Measurements from ENCODE around the gene NOTUM. TPM values are rescaled to one million over a fixed set of nuclear protein-coding genes. Genes with fewer than 3 reads are reported as not detected.
A peak's percentile ranks its signal among the peaks of the same experiment; 100 is the strongest.

NOTUM gene
- total and polyA plus RNA-seq, 2 of the 4 experiments (the other 2 are of a cell fraction): 0.05 TPM; not detected in 1

- TF ChIP-seq POLR2A (IDR thresholded peaks at IDR 0.05; ENCODE audit: low read depth, low read length) (peak; percentile 77), RCOR1 (IDR thresholded peaks at IDR 0.05; ENCODE audit: insufficient replicate concordance, low read length) (no peak)
- TF ChIP-seq, protein P1, sequence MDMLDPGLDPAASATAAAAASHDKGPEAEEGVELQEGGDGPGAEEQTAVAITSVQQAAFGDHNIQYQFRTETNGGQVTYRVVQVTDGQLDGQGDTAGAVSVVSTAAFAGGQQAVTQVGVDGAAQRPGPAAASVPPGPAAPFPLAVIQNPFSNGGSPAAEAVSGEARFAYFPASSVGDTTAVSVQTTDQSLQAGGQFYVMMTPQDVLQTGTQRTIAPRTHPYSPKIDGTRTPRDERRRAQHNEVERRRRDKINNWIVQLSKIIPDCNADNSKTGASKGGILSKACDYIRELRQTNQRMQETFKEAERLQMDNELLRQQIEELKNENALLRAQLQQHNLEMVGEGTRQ (IDR thresholded peaks at IDR 0.05; ENCODE audit: low read depth, low read length): peak; percentile 24; the same call in 1 of the 2 replicates
- intact Hi-C loops (cut with micrococcal nuclease): no loop called here
- Histone ChIP-seq H3K56ac (ENCODE audit: extremely low read depth, insufficient read depth, low read length) (no peak overlapping the region), H2AK9ac (replicated peaks; ENCODE audit: low read depth, low read length, poor library complexity) (peak overlapping the region; percentile 83), H2AFZ (replicated peaks; ENCODE audit: low read length, poor library complexity) (no peak overlapping the region), H2BK120ac (ENCODE audit: low read depth, low read length) (no peak overlapping the region), H3K4me2 (ENCODE audit: low read depth, low read length) (peak overlapping the region; percentile 95), H4K5ac (ENCODE audit: low read depth, low read length) (no peak overlapping the region), H4K91ac (ENCODE audit: insufficient read depth, low read depth, low read length) (no peak overlapping the region), H3K14ac (replicated peaks; ENCODE audit: low read depth, low read length) (peak overlapping the region; percentile 13; the same call in 1 of the 2 replicates), H3K27ac (ENCODE audit: insufficient read depth, low read length) (no peak overlapping the region), H3K18ac (ENCODE audit: low read depth, low read length) (no peak overlapping the region), H4K8ac (ENCODE audit: low read depth in 2 of 2, low read length in 2 of 2) (no peak overlapping the region), H3K23ac (ENCODE audit: low read depth, low read length) (peak overlapping the region; percentile 86; the same call in 1 of the 2 replicates), H3K79me1 (ENCODE audit: low read depth in 1 of 2, low read length in 2 of 2) (peaks cover 18 to 71% of the 10 kb centered on the region in 2 experiments), H3K4me1 (ENCODE audit: control insufficient read depth, insufficient read depth, low read length) (peaks cover 11% of the 10 kb centered on the region), H4K20me1 (ENCODE audit: insufficient read depth, low read length) (peaks cover 68% of the 10 kb centered on the region), H2BK15ac (ENCODE audit: low read depth, low read length) (no peak overlapping the region), H3K9me3 (ENCODE audit: control insufficient read depth, insufficient read depth, low read length) (no peaks in the 10 kb centered on the region), H3K9me1 (ENCODE audit: insufficient read depth, low read length) (peaks cover 16% of the 10 kb centered on the region), H3K36me3 (ENCODE audit: control insufficient read depth, insufficient read depth, low read length) (peaks cover 62% of the 10 kb centered on the region), H3K4ac (ENCODE audit: low read depth, low read length) (0 out of 2 replicates have a peak overlapping the region, but pooled peaks have one; percentile 22), H2AK5ac (ENCODE audit: low read depth, low read length) (peak overlapping the region; percentile 56; the same call in 1 of the 2 replicates), H3K9ac (ENCODE audit: low read depth, low read length) (0 out of 2 replicates have a peak overlapping the region, but pooled peaks have one; percentile 86), H2BK20ac (ENCODE audit: low read depth, low read length) (no peak overlapping the region), H3K4me3 (ENCODE audit: insufficient read depth, low read depth, low read length) (peak overlapping the region; percentile 98; the same call in 1 of the 2 replicates), H2BK5ac (ENCODE audit: low read depth, low read length, poor library complexity, severe bottlenecking) (no peak overlapping the region), H3K27me3 (ENCODE audit: control insufficient read depth, insufficient read depth, low read length) (no peaks in the 10 kb centered on the region)
- peak; percentile 72 for DNase-seq
- BruUV-seq (replicated peaks): no TSS peak
- WGBS, 2 experiments (ENCODE audit: extremely low coverage in 2 of 2, insufficient read length in 1 of 2): 80% methylated on average over 7 of the region's 21 CpGs; no CpG with 5 or more reads in 1 of the 2 experiments
- peak; percentile 33 for ATAC-seq (ENCODE audit: low read depth)
- CTCF ChIA-PET: no interaction called here
- POLR2A ChIA-PET (ENCODE audit: unreplicated experiment): no interaction called here
- dilution Hi-C loops (cut with HindIII; ENCODE audit: low sequenced_read_pairs, unreplicated experiment): no loop called here
- in situ Hi-C loops (cut with MboI; ENCODE audit: low sequenced_read_pairs): no loop called here
Measured at GRCh38 chr17:81916234-81917001, 44.6 kb downstream of the NOTUM start.
